H9 (cell line): ENCODE data around the gene MRPS21. TPM values are rescaled to one million over a fixed set of nuclear protein-coding genes. Genes with fewer than 3 reads are reported as not detected.
A peak's percentile ranks its signal among the peaks of the same experiment; 100 is the strongest.

Experiments
- DNase-seq: peaks from one replicate; pipeline ENCODE4 v3.0.0-alpha.2; 2017
- H2AFZ ChIP-seq: one replicate; pipeline ENCODE4 v1.6.1; 2013; ENCODE audit warnings: mild to moderate bottlenecking, low read length, control low read depth, moderate library complexity
- H2AK5ac ChIP-seq: 2 replicates; pipeline ENCODE4 v1.6.1; 2013; ENCODE audit warnings: low read length, control low read depth, mixed read lengths; ENCODE audit not compliant: insufficient read length
- H2BK120ac ChIP-seq: one replicate; pipeline ENCODE4 v1.6.1; 2013; ENCODE audit warnings: low read depth, mild to moderate bottlenecking, low read length, control low read depth, inconsistent platforms; ENCODE audit not compliant: poor library complexity, severe bottlenecking
- H2BK12ac ChIP-seq: 2 replicates; pipeline ENCODE4 v1.6.1; 2013; ENCODE audit warnings: low read length, control low read depth, mixed read lengths, low read depth; ENCODE audit not compliant: insufficient read length
- H2BK15ac ChIP-seq: 2 replicates; pipeline ENCODE4 v1.6.1; 2013; ENCODE audit warnings: low read depth, low read length, control low read depth
- H2BK20ac ChIP-seq: one replicate; pipeline ENCODE4 v1.6.1; 2013; ENCODE audit warnings: low read depth, mild to moderate bottlenecking, low read length, control low read depth, inconsistent platforms; ENCODE audit not compliant: poor library complexity, severe bottlenecking
- H2BK5ac ChIP-seq: 2 replicates; pipeline ENCODE4 v1.6.1; 2013; ENCODE audit warnings: low read length, control low read depth, mixed read lengths; ENCODE audit not compliant: insufficient read length
- H3K14ac ChIP-seq: 2 replicates; pipeline ENCODE4 v1.6.1; 2013; ENCODE audit warnings: low read length, control low read depth; ENCODE audit not compliant: insufficient read depth
- H3K18ac ChIP-seq: 2 replicates; pipeline ENCODE4 v1.6.1; 2013; ENCODE audit warnings: low read depth, mild to moderate bottlenecking, mixed read lengths, low read length, control low read depth; ENCODE audit not compliant: insufficient read length
- H3K23ac ChIP-seq: 2 replicates; pipeline ENCODE4 v1.6.1; 2013; ENCODE audit warnings: low read length, control low read depth, mixed read lengths, low read depth; ENCODE audit not compliant: insufficient read length
- H3K23me2 ChIP-seq: 2 replicates; pipeline ENCODE4 v1.6.1; 2013; ENCODE audit warnings: low read depth, mild to moderate bottlenecking, mixed read lengths, low read length, control low read depth; ENCODE audit not compliant: insufficient read length, poor library complexity, severe bottlenecking
- H3K27ac ChIP-seq: 2 replicates; pipeline ENCODE4 v1.5.1; 2013; ENCODE audit warnings: low read length, control low read depth, mixed read lengths, low read depth; ENCODE audit not compliant: insufficient read length
- H3K27me3 ChIP-seq: 2 replicates; pipeline ENCODE4 v1.6.1; 2013; ENCODE audit warnings: low read length, control low read depth, inconsistent platforms; ENCODE audit not compliant: insufficient read depth
- H3K4ac ChIP-seq: 2 replicates; pipeline ENCODE4 v1.6.1; 2013; ENCODE audit warnings: low read depth, mild to moderate bottlenecking, control low read depth, inconsistent platforms, low read length, moderate library complexity
- H3K4me1 ChIP-seq: 2 replicates; pipeline ENCODE4 v1.6.1; 2013; ENCODE audit warnings: low read length, control low read depth, inconsistent platforms; ENCODE audit not compliant: insufficient read depth
- H3K4me2 ChIP-seq: 2 replicates; pipeline ENCODE4 v1.6.1; 2013; ENCODE audit warnings: low read length, control low read depth, mixed read lengths; ENCODE audit not compliant: insufficient read length, insufficient read depth
- H3K56ac ChIP-seq: 2 replicates; pipeline ENCODE4 v1.6.1; 2013; ENCODE audit warnings: low read depth, mild to moderate bottlenecking, mixed read lengths, low read length, control low read depth; ENCODE audit not compliant: insufficient read length
- H3K79me1 ChIP-seq: 2 replicates; pipeline ENCODE4 v1.6.1; 2013; ENCODE audit warnings: low read depth, mild to moderate bottlenecking, moderate library complexity, low read length, control low read depth, inconsistent platforms; ENCODE audit not compliant: insufficient read depth, poor library complexity, severe bottlenecking
- H3K79me2 ChIP-seq: 2 replicates; pipeline ENCODE4 v1.6.1; 2013; ENCODE audit warnings: low read length, control low read depth, inconsistent platforms; ENCODE audit not compliant: insufficient read depth
- H3K9ac ChIP-seq: 2 replicates; pipeline ENCODE4 v1.6.1; 2013; ENCODE audit warnings: low read length, control low read depth, mixed read lengths; ENCODE audit not compliant: insufficient read length; ENCODE audit errors: extremely low read depth
- H3K9me3 ChIP-seq: one replicate; pipeline ENCODE4 v1.6.1; 2013; ENCODE audit warnings: low read depth, low read length, inconsistent platforms; ENCODE audit not compliant: control insufficient read depth
- H3T11ph ChIP-seq: one replicate; pipeline ENCODE4 v1.6.1; 2013; ENCODE audit warnings: mild to moderate bottlenecking, low read length, control low read depth, inconsistent platforms
- H4K20me1 ChIP-seq: one replicate; pipeline ENCODE4 v1.6.1; 2013; ENCODE audit not compliant: control insufficient read depth, insufficient read length, insufficient read depth
- H4K5ac ChIP-seq: 2 replicates; pipeline ENCODE4 v1.6.1; 2013; ENCODE audit warnings: low read depth, mild to moderate bottlenecking, mixed read lengths, low read length, control low read depth; ENCODE audit not compliant: insufficient read length
- H4K8ac ChIP-seq: replicated peaks from 2 replicates; pipeline ENCODE4 v1.6.1; 2013; ENCODE audit warnings: low read length, control low read depth, mixed read lengths, low read depth; ENCODE audit not compliant: insufficient read length
- H4K91ac ChIP-seq: 2 replicates; pipeline ENCODE4 v1.6.1; 2013; ENCODE audit warnings: low read depth, mild to moderate bottlenecking, moderate library complexity, mixed read lengths, low read length, control low read depth; ENCODE audit not compliant: insufficient read length
- H3K27ac Mint-ChIP-seq, 3 experiments: 2 replicates in 2 of 3; 3 replicates in 1 of 3; pipeline ENCODE4 v1.8.0; 2020 to 2021; ENCODE audit warnings: mixed read lengths in 3 of 3, mild to moderate bottlenecking in 1 of 3, moderate library complexity in 1 of 3
- H3K27me3 Mint-ChIP-seq: 2 replicates; pipeline ENCODE4 v1.8.0; 2021; ENCODE audit warnings: low read depth, mild to moderate bottlenecking, moderate library complexity, mixed read lengths
- H3K36me3 Mint-ChIP-seq, 3 experiments: 2 replicates in 2 of 3; 3 replicates in 1 of 3; pipeline ENCODE4 v1.8.0; 2020 to 2021; ENCODE audit warnings: low read depth in 3 of 3, mixed read lengths in 3 of 3; ENCODE audit not compliant: insufficient read depth in 1 of 3
- H3K4me1 Mint-ChIP-seq, 2 experiments: 2 replicates each; pipeline ENCODE4 v1.8.0; 2020; ENCODE audit warnings: mixed read lengths in 2 of 2
- H3K4me3 Mint-ChIP-seq, 2 experiments: 2 replicates in 1 of 2; 3 replicates in 1 of 2; pipeline ENCODE4 v1.8.0; 2020 to 2021; ENCODE audit warnings: mild to moderate bottlenecking in 2 of 2, mixed read lengths in 2 of 2, moderate library complexity in 1 of 2
- H3K9me3 Mint-ChIP-seq, 2 experiments: 2 replicates in 1 of 2; 3 replicates in 1 of 2; pipeline ENCODE4 v1.8.0; 2020; ENCODE audit warnings: mild to moderate bottlenecking in 2 of 2, mixed read lengths in 2 of 2, moderate library complexity in 1 of 2
- WGBS: extraction: QIAGEN DNeasy Blood & Tissue Kit; methylation state at CpG from one replicate; pipeline ENCODE4 v1.1.7; 2013; ENCODE audit warnings: missing lambda C conversion rate, low lambda C conversion rate, mixed read lengths; ENCODE audit not compliant: insufficient read length; ENCODE audit errors: extremely low coverage; 5-methylcytosine and 5-hydroxymethylcytosine counted together
- total RNA-seq: library from RNA; stranded (reverse); gene quantifications from 2 replicates; pipeline ENCODE4 v1.2.1, GENCODE V29; 2021
- TF ChIP-seq, protein P1 (sequence below): fragments of 200-600 bp; sonication (generic); conservative IDR thresholded peaks from 3 replicates; pipeline ENCODE4 v1.8.0; 2021; ENCODE audit warnings: antibody characterized with exemption, mild to moderate bottlenecking

Gene MRPS21
- total RNA-seq, 1 experiment from 2014 or later: 113 TPM

DNA sequence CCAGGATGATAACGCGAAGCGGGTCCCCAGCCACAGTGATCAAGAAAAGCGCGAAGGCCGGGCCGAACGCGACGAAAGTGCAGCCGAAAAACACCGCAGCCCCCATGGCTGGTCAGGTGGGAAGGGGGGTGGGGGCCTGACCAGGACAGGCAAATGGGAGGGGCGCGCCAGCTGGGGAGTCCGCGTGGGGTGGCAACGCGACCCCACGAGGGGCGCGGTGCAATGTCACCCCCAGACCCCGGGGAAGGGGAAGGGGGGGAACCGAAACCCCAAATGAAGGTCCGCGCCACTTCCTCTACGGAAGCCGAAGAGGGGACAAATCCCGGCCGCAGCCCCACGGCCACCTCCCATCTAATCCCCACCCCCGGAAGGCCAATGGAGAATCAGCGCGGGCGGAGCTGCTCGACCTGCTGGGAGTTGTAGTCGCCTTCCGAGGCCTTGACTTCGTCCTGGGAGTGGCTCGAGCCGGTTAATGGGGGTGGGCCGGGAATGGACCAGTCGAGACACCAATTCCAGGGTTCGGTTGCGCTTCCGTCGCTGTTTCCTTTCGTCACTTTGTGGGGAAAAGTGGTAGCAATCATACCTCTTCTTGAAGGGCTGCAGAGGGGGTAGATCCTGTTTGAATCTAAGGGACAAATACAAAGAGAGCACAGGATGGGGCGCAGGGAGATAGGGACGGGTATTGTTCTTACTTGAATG, 24.8 kb upstream of the MRPS21 start, which contains the start of gene APH1A:
TSS of gene APH1A (minus strand) at position 312 of the 699 bp plus-strand sequence. CDS start at position 106, 206 bp downstream.
- Histone ChIP-seq H2AK5ac (no peak within 1 kb of the TSS), H3K4me1 (peaks cover 2% of the 10 kb centered on the region; the same call in 1 of the 2 replicates), H2BK12ac (no peak within 1 kb of the TSS), H3K18ac (peak within 1 kb of the TSS; percentile 47), H3K27me3 (no peaks in the 10 kb centered on the region), H4K5ac (no peak within 1 kb of the TSS), H3K9me3 (no peaks in the 10 kb centered on the region), H4K20me1 (no peaks in the 10 kb centered on the region), H4K8ac (no peak within 1 kb of the TSS), H2BK15ac (no peak within 1 kb of the TSS), H4K91ac (no peak within 1 kb of the TSS), H3K9ac (peak within 1 kb of the TSS; percentile 87), H3K79me1 (peaks cover 5% of the 10 kb centered on the region), H3K27ac (peak within 1 kb of the TSS; percentile 80), H3K4me2 (peak within 1 kb of the TSS; percentile 74), H3T11ph (no peak within 1 kb of the TSS), H3K56ac (no peak within 1 kb of the TSS), H2BK120ac (no peak within 1 kb of the TSS), H2BK20ac (no peak within 1 kb of the TSS), H2BK5ac (no peak within 1 kb of the TSS), H3K14ac (peak within 1 kb of the TSS; percentile 44), H3K23ac (no peak within 1 kb of the TSS), H2AFZ (no peak within 1 kb of the TSS), H3K23me2 (peaks cover 20% of the 10 kb centered on the region), H3K79me2 (peaks cover 6% of the 10 kb centered on the region; the same call in 1 of the 2 replicates), H3K4ac (no peak within 1 kb of the TSS)
- no peaks in the 10 kb centered on the region for H3K27me3 Mint-ChIP-seq
- H3K27ac Mint-ChIP-seq: peak within 1 kb of the TSS; percentile 98 to 99 (median 99)
- TF ChIP-seq, protein P1, sequence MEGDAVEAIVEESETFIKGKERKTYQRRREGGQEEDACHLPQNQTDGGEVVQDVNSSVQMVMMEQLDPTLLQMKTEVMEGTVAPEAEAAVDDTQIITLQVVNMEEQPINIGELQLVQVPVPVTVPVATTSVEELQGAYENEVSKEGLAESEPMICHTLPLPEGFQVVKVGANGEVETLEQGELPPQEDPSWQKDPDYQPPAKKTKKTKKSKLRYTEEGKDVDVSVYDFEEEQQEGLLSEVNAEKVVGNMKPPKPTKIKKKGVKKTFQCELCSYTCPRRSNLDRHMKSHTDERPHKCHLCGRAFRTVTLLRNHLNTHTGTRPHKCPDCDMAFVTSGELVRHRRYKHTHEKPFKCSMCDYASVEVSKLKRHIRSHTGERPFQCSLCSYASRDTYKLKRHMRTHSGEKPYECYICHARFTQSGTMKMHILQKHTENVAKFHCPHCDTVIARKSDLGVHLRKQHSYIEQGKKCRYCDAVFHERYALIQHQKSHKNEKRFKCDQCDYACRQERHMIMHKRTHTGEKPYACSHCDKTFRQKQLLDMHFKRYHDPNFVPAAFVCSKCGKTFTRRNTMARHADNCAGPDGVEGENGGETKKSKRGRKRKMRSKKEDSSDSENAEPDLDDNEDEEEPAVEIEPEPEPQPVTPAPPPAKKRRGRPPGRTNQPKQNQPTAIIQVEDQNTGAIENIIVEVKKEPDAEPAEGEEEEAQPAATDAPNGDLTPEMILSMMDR: no peak
- H3K9me3 Mint-ChIP-seq: no peaks in the 10 kb centered on the region; a peak in 2 of 5 replicates
- H3K4me3 Mint-ChIP-seq: peak within 1 kb of the TSS; percentile 100
- peaks cover 44 to 50% of the 10 kb centered on the region in 2 experiments for H3K4me1 Mint-ChIP-seq
- H3K36me3 Mint-ChIP-seq: peaks cover 22 to 39% (median 37%) of the 10 kb centered on the region in 3 experiments
- WGBS: no CpG with 5 or more reads among the region's 49 CpGs
- DNase-seq: peak; percentile 99
